HG03025 (cell line): Measurements from ENCODE around the gene MRPL34.

ENCODE experiments used
- ATAC-seq: cut with Tn5 transposase; IDR thresholded peaks from one replicate; pipeline ENCODE4 v1.9.1; 2021; ENCODE audit warnings: mild to moderate bottlenecking, moderate library complexity; ENCODE audit not compliant: unreplicated experiment, low FRiP score

MRPL34 gene

DNA sequence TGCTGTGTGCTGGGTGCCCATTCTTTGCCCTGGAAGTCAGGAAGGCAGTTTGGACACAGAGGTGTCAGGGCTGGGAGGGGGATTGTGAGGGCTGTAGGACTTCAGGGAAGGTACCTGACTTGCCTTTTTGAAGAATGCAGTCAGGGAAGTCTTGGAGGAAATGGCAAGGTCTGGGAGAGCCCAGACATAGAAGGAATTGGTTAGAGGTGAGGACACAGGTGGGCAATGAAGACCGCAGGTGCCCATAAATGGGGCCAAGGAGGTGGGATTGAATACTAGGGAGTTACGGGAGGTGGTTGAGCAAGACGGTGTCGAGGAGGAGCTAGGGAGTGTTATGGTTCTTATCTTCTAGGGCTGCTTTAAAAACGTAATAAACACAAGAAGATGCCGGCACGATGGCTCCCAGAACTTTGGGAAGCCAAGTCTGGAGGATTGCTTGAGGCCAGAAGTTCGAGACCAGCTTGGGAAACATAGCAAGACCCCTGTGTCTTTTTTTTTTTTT is 2.3 kb downstream of the MRPL34 start:
- no peak for ATAC-seq

DNA sequence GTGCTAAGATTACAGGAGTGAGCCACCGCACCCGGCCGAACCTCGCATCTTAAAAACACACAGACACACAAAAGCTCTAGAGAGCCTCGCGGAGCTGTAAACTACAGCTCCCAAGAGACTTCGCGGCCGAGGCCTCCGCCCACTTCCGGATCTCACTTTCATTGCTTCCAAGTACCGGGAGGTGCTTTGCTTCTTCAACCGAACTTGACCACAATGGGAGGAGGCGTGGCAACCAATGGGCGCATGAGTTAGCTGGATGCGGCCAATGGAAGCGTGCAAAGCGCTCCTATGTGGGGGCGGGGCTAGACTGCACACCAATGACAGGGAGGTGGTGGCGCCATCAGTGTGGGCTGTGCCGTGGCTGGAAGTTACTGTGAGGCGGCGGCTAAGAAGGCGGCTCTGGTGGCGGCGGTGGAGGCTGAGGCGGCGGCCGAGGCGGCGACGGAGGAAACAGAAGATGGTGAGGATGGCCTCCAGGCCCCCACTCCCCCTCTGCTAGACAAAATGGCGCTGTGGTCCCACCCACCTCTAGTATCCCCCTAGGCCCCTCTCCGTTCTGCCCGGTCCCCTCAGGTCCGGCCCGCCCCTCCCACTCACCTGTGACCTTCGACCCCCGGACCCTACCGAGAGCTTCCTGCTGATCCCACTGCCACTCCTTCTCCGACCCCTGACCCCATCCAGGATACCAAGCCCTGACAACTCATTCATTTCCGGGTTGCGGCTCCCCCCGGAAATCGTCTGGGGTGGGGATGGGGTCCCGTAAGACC is 3.7 kb downstream of the MRPL34 start, which contains the start of gene DDA1:
DDA1 (plus strand) TSS at position 366 of the 767 bp plus-strand sequence; CDS start at position 458, 92 bp downstream.
- ATAC-seq = peak; percentile 51

DNA sequence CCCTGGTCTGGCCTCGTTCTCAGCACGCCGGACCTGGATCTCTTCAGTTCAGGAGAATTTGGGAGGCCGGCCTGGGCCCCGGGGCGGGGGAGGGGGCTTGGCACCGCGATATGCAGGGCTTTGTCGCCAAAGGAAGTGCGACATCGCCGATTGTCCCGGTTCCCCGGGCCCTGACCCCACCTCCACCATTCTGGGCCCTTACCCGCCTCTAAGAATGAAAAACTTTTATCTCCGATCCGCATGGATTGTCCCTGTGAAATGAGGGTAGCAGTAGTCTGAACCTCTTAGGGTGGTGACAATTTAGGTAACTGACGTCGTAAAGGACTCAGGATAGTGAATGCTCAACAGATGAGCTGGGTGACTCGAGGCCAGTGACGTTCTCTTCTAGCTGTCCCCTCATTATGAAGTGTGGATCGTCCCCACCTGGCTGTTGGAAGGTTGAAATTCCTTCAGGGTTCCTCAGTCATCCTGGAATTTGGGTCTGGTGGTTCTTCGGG is 4.3 kb downstream of the MRPL34 start:
- no peak for ATAC-seq

DNA sequence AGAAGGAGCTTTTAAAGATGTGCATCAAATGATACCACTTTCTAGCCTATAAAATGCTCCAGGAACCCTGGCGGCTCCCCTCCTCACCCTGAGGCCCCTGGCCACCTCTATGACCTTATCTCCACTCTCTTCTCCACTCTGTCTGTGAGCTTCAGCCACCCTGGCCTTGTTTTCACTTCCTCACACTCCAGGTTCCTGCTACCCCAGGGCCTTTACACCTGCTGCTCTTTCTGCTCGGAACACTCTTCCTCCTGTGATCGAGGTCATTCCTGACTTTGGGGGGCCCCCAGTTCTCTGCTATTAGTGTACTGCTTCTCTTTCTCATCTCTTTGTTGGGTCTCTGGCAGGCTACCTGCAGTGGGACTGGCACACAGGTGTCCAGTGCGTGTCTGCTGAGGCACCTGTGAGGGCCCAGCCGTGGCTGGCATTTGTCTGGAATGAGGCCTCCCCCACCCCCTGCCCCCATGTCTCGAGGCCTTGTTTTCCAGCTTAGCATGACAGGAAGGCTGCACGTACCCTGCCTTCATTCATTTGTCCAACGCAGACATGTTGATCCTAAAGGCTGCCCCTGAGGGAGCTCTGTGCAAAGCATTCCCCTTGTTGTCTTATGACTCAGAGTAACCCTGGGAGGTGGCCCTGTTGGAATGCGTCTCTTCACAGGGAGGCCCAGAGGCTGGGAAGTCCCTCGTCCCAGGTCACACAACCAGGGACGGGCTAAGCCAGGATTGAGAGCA is 6.0 kb downstream of the MRPL34 start:
- no peak for ATAC-seq

DNA sequence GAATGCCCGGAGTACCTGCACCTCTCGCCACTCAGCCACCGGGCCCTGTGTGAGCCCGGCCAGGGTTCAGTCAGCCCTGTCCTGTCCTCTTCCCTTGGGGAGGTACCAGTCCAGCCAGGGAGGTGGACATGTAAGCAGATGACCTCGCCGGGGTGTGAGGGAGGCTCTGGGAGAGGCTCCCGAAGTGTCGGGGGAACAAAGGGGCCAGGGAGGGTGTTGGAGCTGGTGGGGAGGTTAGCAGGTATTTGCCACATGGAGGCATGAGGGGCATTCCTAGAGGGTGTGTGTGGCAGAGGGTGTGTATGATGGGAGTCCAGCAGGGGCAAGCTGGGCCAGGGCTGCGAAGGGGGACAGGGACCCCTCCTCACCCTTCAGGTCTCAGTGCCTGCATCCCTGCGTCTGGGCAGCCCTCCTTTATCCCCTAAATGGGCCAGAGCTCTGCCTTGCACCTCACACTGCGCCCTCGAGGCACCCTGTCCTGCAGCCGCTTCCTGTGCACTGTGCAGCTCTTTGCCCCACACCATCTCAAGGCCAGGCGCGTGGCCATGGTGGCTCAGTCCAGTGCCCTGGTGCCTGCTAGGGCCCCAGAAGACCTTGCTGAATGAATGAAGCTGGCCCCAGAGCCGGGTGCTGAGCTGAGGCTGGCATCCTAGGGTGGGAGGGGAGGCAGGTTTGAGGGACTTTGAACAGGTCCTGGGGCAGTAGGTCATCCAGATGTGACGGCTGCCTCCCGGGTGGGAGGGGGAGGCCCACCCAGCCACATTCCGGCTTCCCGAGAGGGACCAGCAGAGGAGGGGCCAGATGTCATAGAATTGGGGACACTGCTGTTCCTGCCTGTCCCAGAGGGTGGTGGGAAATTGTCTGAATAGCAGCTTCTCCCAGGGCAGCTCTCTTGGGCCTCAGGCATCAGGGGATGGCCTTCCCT is 6.8 kb downstream of the MRPL34 start:
- ATAC-seq = no peak

DNA sequence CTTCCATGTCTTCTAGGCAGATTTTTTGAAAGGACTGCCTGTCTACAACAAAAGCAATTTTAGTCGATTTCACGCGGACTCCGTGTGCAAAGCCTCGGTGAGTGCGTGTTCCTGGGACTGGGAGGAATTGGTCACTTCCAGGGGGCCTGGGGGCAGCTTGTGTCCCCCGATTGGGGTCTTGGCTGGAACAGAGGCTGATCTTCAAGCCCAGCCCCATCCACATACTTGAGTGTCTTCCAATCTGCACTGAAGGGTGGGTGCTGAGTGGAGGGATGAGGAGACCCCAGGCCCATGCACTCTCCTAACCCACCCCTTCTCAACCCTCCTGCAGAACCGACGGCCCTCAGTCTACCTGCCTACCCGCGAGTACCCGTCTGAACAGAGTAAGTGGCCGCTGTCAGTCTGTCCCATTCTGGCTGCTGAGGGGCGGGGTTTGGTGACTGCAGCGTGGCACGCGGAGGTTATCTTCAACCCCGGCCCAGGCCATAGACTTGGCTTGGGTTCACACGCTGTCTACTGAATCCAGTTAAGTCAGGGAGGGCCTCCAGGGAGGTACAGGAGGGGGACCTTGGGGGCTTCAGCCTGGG is 8.4 kb downstream of the MRPL34 start:
- no peak for ATAC-seq

DNA sequence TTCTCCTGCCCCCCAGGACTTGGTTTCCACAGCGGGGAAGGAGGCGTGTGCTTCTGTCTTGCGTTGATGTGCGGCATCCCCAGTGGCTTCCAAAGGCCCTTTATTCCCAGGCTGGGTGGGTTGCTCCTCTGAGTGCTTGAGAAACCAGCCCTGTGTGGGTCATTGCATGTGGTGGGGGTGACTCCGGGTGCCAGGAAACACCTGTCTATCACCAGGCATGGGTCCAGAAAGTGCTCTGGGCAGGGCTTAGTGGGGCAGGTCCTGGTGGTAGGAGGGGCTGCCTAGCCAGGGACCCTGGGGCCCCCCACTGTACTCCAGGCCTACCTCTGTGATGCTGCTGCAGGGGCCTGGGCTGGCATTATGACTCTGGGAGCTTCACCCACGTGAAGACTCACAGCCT is 13.3 kb downstream of the MRPL34 start:
- ATAC-seq = no peak

DNA sequence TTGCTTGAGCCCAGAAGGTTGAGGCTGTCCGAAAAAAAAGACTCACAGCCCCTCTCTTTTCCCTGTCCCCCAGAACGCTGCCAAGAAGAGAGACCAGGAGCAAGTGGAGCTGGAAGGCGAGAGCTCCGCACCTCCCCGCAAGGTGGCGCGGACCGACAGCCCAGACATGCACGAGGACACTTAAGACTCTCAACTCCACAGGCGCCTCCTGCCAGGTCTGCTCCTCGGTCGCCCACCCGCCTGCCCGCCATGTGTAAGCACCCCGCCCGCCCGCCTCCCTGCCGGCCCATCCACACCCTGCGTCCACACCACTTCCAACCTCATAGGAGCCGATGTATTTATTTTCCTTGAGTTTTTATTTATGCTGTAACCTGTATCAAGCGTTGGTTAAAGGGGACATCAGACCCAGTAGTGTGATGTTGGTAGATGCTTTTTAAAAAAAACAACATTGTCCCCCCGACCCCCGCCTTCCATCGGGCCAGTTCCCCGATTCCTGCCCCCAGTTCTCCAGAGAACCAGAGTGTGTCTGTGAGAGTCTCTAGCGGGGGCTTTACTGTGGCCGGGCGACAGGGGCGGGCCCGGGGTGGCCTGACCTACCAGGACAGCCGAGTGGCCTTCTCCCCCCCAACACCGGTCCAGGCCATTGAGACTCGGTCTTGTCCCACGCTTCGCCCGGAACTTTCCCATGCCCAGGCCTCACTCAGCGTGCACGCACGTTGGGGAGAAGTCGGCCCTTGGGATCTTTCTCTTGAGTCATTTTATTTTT is 14.0 kb downstream of the MRPL34 start:
- no peak for ATAC-seq

DNA sequence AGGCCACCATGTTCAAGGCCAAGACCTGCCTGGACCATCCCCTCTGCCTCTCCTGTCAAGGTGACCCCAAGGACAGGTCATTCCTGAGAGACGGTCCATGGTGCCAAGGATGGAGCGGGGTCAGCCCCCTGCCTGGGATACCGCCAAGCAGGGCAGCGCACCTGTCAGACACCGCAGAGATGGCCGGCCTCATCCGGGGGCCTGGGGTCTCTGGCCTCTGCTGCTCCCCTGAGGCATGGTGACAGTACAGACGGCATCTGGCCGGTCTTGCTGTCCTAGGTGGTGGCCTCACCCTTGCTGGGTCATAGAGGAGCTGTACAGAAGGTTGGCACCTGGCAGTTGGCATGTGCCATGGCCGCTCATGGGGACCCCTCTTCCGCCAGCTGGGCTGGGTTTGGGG is 14.8 kb downstream of the MRPL34 start:
- ATAC-seq = no peak

DNA sequence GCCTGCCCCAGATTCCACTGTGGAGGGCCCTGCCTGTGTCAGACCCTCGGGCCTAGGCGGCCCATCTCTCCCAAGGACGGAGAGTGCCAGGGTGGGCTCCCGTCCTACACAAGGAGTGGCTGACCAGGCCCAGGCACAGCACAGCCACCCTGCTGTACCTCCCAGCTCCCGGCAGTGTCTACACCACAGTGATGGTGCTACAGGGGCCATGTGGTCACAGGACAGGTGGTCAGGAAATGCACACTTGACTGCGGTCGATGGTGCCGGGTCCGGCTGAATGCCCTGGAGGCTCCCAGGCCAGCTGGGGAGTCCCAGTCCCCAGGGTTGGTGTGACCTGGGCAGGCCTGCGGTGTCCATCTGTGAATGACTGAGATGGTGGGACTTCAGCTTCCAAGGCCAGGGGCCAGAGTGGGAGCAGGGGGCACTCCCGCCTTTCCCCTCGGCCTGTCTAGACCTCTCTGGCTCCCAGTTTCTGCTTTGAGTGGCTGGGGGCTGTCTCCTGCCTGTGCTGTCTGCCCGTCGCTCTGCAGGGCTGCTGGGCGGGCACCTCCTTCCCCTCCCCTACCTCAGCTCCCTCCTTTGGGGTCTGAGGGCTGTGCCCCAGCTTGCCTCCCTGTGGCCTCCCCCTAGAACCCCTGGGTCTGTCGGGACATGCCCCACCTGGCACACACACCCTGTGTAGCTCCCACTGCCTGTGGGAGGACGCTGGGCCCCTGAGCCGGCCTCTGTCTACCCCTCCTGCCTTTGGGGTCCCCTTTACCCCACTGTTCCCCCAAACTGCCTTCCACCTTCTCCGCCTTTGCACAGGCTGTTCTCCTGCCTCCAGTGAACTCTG is 16.2 kb downstream of the MRPL34 start:
- ATAC-seq = no peak

DNA sequence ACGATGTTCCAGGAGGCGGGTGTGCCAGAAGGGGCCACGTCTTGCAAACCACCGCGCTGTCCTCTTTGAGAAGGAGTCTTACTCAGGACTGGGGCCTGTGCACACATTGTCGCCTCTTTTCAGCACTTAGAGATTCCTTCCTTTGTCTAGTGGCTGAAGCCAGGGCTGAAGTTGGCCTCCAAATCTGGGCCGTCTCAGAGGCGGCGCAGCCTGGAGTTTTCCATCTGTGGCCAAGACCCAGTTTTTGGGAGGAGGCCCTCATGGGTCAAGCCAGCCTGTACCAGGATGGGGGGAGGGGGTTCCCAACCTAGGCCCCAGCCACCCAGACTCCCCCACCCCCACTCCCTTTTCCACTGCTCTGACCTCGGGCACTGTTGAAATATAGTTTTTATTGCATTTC is 17.2 kb downstream of the MRPL34 start:
- no peak for ATAC-seq

DNA sequence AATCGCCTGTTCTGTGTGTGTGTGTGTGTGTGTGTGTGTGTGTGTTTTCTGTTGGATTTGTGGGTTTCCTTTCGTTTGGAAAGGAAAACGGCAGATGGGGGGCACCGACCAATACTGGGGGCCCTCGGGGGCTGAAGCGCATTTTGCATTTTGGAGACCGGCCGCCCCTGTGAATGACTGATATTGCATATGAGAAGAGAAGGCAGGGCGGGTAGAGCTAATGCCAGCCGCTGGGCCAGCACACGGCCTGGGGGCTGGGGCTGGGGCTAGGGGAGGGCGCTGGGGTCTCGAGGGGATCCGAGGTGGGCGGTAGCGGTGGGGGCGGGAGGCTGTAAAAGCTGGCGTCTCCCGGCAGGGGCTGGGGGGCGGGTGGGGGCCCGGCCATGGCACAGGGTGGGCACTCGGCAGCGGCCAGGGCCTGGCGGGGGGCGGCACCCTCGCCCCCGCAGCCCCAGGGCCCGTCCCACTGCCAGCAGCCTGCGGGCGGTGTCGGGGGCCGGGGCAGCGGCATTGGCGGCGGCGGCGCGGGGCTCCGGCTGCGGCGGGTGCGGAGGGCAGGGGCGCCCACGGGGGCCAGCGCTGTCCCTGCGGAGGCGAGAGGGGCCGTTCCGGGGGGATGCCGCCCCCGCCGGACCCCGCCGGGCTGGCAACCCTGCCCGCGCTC is 17.8 kb downstream of the MRPL34 start:
- ATAC-seq = no peak

DNA sequence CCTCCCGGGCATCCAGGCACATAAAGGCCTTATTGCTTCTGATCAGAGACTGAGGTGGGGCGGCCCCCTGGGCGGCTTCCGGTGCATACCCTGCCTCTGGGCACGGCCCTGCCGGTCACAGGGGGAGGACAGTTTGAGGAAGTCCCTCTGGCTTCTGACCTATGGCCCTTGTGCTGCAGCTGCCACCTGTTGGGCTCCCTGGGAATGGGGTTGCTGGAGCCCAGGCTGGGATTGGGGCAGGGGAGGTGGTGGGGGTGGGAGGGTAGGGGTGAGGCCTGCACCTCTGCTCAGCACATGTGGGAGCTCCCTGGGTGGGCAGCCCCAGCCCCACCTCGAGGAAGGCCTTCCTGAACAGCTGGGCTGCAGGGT is 18.3 kb downstream of the MRPL34 start:
- ATAC-seq = no peak

DNA sequence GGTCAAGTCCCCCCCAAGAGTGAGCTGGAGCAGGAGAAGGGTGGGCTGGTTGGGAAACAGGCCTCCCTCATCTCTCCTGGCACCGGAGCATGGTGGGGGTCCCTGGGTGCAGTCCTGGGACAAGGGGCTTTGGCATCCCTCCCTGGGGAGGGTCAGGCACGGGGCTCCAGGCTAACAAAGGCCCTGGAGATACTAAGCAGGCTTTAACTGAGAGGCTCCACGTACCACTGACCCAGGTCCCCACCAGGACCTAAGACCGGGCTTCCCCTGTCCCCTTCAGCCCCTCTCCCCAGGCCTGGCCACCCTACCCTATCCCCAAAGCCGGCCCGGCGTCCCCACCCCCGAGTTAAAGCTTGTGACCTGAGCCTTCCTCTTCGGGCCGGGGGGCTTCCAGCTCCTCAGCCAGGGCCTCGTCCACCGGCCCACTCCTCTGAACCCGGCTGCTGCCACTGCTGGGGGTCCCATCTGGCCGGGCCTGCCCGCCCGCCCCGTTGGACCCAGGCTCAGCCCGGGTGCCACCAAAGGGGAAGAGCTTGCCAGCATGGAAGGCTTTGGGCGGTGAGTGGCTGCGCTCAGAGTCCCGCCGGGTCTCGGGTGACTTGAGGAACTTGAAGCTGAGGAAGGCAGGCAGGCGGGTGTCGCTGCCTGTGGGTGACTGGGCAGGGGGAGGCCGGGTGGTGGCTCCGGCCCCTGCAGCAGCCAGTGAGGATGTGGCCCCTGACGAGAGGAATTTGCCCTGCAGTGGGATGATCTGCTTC is 18.9 kb downstream of the MRPL34 start:
- ATAC-seq = no peak

DNA sequence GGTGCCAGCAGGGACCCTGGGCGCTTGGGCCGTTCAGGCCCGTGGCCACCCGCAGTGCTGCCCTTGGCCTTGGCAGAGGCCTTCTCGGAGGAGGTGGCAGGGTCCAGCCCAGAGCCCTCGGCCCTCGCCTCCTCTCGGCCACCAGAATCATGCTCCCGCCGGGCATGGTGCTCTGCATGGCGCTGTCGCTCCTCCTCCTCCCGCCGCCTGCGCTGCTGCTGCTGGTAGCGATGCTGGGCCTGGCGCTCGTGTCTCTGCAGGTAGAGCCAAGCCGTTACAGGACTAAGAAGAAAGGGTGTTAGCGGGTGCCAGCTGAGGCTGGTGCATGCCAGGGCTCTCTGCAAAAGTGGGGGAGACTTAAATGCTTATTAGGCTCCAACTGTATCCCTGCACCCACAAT is 19.5 kb downstream of the MRPL34 start:
- ATAC-seq = no peak

DNA sequence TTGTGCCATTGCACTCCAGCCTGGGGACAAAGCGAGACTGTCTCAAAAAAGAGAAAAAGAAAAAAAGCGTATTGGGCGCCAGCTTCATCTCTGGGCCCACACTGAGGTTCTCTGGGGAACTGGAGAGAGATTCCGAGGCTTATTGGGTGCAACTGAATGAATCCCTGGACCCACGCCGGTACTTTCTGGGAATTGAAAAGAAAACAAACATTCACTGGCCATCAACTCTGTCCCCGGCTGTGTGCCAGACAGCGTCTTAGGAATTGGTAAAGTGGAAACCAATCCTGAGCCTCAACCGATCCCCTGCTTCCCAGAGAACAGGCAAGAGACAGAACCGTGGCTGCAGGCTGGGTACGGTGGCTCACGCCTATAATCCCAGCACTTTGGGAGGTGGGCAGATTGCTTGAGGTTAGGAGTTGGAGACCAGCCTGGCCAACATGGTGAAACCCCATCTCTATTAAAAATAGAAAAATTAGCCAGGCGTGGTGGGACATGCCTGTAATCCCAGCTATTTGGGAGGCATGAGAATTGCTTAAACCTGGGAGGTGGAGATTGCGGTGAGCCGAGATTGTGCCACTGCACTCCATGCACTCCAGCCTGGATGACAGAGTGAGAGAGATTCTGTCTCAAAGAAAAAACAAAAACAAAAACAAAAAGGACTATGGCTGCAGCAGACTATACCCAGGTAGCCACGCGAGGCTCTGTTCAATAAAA is 20.4 kb downstream of the MRPL34 start:
- ATAC-seq = no peak

DNA sequence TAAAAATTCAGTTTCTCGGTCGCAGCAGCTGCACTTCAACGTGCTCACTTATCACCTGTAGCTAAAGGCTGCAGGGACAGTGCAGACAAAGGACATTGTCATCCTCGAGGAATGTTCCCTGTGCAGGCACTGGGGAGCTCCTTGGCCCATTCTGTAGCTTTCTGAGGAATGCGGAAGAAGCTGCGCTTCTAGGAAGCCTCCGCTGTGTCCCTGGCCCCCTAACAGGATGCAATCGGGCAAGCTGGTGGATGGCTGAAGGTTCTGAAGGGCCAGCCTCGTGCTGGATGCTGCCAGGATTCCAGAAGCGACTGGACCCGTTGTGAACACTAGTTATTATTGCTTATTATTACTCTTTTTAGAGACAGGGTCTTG is 20.9 kb downstream of the MRPL34 start:
- no peak for ATAC-seq
